Mammary epithelial cell (primary cell): ENCODE measurements around the gene SYNCRIP.

ENCODE experiments used
- CTCF ChIP-seq, 2 donors: IDR thresholded peaks in 1 of 2; conservative IDR thresholded peaks in 1 of 2; 2 replicates each; pipeline ENCODE4 v1.5.1; 2011 to 2012; ENCODE audit warnings: inconsistent platforms in 2 of 2, low read length in 2 of 2, mild to moderate bottlenecking in 2 of 2, control low read depth in 1 of 2, low read depth in 1 of 2; ENCODE audit not compliant: insufficient read depth in 1 of 2; ENCODE audit errors: extremely low read depth in 1 of 2
- EZH2 ChIP-seq: IDR thresholded peaks from 2 replicates; pipeline ENCODE4 v1.6.1; 2012; ENCODE audit warnings: low read length, inconsistent platforms, borderline replicate concordance

DNA sequence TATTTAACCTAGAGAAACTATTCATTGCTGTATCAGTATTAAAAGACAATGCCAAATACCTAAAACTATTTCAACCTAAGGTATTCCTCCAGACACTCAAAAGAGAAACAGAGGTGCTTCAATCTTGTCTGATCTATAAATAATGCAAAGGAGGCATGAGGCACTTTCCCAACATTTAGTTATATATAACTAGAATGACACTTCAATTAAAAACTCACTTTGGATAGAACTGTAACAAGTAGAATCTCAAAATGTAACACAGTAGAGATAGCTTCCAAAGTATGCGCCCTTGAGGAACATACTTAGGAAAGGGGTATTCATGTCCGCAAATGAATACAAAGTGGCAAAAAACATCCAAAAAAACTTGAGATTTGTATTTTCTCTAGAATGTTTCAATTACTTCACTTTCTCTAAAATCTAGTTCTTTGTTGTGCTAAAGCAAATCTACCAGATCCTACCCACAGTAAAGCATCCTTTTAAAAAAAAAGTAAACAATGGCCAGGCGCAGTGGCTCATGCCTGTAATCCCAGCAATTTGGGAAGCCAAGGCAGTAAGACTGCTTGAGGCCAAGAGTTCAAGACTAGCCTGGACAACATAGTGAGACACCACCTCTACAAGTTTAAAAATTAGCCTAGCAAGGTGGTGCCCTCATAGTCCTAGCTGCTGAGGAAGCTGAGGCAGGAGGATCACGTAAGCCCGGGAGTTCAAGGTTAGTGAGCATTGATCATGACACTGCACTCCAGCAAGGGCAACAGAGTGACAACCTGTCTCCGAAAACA is 10.3 kb downstream of the SYNCRIP start:
- TF ChIP-seq CTCF (conservative IDR thresholded peaks at IDR 0.05 in 1 of 2, IDR thresholded peaks at IDR 0.05 in 1 of 2; ENCODE audit: extremely low read depth in 1 of 2, insufficient read depth in 1 of 2, low read depth in 1 of 2, low read length in 2 of 2) (no peak), EZH2 (no peak)
